Retinal pigment epithelial cell (primary cell): ENCODE measurements around the gene PELI2.

ENCODE experiments used
- DNase-seq: peaks from one replicate; pipeline ENCODE4 v3.0.0-alpha.2; 2010; ENCODE audit warnings: low read depth
- H3K4me3 ChIP-seq: 2 replicates; pipeline ENCODE4 v1.5.1; 2011; ENCODE audit warnings: mild to moderate bottlenecking, low read length, control low read depth, moderate library complexity
- TF ChIP-seq, protein P1 (sequence below): conservative IDR thresholded peaks from 2 replicates; pipeline ENCODE4 v1.5.1; 2011; ENCODE audit warnings: low read depth, low read length, control low read depth, inconsistent platforms

The PELI2 gene

GRCh38 chr14:56131865-56132833, 13.9 kb downstream of the PELI2 start:
- no peak for DNase-seq
- TF ChIP-seq, protein P1, sequence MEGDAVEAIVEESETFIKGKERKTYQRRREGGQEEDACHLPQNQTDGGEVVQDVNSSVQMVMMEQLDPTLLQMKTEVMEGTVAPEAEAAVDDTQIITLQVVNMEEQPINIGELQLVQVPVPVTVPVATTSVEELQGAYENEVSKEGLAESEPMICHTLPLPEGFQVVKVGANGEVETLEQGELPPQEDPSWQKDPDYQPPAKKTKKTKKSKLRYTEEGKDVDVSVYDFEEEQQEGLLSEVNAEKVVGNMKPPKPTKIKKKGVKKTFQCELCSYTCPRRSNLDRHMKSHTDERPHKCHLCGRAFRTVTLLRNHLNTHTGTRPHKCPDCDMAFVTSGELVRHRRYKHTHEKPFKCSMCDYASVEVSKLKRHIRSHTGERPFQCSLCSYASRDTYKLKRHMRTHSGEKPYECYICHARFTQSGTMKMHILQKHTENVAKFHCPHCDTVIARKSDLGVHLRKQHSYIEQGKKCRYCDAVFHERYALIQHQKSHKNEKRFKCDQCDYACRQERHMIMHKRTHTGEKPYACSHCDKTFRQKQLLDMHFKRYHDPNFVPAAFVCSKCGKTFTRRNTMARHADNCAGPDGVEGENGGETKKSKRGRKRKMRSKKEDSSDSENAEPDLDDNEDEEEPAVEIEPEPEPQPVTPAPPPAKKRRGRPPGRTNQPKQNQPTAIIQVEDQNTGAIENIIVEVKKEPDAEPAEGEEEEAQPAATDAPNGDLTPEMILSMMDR: no peak
- H3K4me3 ChIP-seq: no peak overlapping the region

DNA sequence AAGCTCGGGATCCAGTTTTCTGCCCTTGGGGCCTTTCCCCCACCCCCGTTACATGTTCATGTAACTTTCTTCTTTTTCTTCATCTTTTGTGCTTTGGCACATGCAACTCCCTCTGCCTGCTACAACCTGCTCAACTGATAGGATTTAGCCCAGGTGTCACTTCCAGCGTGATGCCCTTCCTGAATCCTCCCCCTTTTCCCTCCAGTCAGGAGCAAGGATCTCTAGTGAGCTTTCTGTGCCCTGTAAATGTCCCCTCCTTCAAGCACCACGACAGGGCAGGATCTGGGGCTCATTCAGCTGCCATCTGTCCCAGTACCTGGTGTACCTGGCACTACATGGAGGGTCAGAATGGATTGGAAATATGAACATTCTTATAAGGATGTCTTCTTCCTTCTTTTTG, 15.3 kb downstream of the PELI2 start:
- H3K4me3 ChIP-seq: no peak overlapping the region
- no peak for DNase-seq
- TF ChIP-seq, protein P1: no peak

GRCh38 chr14:56135001-56135400, 16.8 kb downstream of the PELI2 start:
- H3K4me3 ChIP-seq: no peak overlapping the region
- TF ChIP-seq, protein P1: no peak
- no peak for DNase-seq

DNA sequence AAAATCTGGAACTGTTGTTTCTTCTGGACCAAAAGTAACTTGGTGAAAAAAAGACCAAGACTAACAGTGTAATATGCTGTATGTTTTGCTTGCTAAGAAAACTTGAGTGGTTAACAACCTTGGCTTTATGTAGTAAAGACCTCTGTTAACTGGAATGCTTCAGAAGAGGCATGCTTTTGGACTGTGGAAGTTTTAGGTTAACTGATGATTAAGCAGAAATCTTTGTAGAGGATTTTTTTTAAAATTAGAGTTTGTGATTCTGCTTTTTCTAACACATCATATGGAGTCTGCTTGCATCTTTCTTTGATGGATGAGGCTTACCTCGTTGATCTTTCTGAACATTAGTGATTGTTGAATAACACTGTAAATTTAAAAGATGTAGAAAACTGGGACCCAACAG, 17.5 kb downstream of the PELI2 start:
- H3K4me3 ChIP-seq: no peak overlapping the region
- TF ChIP-seq, protein P1: no peak
- DNase-seq: no peak

DNA sequence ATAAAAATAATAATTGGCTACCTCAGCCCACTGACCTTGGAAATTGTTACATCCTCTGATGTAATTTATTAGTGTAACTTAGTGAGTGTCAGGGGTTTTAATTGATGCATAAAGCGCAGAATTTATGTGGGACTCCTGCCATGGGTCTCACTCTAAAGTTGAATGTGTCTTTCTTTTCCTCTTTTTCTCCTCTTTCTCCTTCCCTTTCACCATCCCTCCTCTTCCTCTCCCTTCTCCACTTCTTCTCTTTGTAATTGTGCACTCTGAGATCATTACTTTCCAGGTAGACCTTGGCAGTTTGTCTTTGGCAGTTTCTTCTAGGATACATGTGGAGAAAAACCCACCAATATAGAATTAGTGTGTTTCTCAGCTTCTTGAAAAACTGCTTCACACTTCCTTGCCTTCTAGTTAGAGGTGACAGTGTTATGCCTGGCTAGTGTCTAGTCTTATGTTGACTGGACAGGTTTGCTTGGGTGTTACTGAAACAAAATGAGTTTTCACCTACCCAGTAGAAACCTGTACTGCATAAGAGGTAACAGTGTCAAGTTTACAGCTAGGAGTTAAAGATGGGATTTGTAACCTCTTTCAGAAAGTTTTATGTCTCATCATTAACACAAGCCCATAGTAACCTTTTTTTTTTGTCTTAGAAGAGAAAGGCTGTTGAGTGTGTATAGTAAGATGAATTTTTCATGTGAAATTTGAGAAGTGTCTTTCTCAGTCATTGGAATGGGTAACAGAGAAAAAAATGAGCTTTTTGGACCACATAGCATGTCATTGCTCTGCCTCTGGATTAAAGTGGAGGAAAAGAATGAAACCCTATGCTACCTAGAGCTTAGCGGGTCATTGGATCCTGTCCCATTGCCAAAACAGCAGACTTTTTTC, 18.6 kb downstream of the PELI2 start:
- TF ChIP-seq, protein P1: no peak
- no peak overlapping the region for H3K4me3 ChIP-seq
- DNase-seq: no peak

DNA sequence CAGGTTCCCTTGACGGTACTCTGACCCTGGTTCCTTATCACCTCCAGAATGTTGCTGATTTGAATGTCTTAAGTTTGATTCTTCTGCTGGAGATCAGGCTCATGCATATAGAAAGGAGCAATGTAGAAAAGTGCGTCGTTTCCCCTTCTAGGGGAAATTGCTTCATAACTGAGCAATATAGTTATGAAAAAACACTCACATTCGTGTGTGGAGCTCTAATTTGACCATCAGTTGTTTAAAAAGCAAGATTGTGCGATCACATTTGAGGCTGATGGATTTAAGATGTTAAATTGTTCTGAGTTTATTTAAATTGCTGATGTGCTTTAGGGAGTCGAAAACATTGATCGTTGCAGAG, 19.2 kb downstream of the PELI2 start:
- TF ChIP-seq, protein P1: no peak
- no peak for DNase-seq
- H3K4me3 ChIP-seq: no peak overlapping the region
